HG03025 (cell line): ENCODE data around the gene PDC.
A peak's percentile ranks its signal among the peaks of the same experiment; 100 is the strongest.
"Not testable (repeated sequence)": the region's sequence is repeated elsewhere in the genome, so short reads cannot be mapped to it uniquely, and the experiment has no call there.

Source experiments
- ATAC-seq: cut with Tn5 transposase; IDR thresholded peaks from one replicate; pipeline ENCODE4 v1.9.1; 2021; ENCODE audit warnings: mild to moderate bottlenecking, moderate library complexity; ENCODE audit not compliant: unreplicated experiment, low FRiP score

The PDC gene

GRCh38 chr1:186473047-186473446, 12.1 kb upstream of the PDC start:
- no peak for ATAC-seq

GRCh38 chr1:186465946-186466345, 5.0 kb upstream of the PDC start:
- no peak for ATAC-seq

GRCh38 chr1:186465491-186465890, 4.6 kb upstream of the PDC start:
- ATAC-seq = not testable (repeated sequence)

GRCh38 chr1:186463926-186464325, 3.0 kb upstream of the PDC start:
- ATAC-seq = no peak

- ATAC-seq = no peak
Observed at GRCh38 chr1:186463511-186463910, 2.6 kb upstream of the PDC start.

- not testable (repeated sequence) for ATAC-seq
Observed at GRCh38 chr1:186459161-186459560, 1.8 kb downstream of the PDC start.

- no peak for ATAC-seq
Observed at GRCh38 chr1:186456729-186457255, 4.1 kb downstream of the PDC start.

- no peak for ATAC-seq
Observed at GRCh38 chr1:186454981-186455380, 5.9 kb downstream of the PDC start.

GRCh38 chr1:186446152-186446551, 14.8 kb downstream of the PDC start:
- no peak for ATAC-seq

GRCh38 chr1:186443638-186444037, 17.3 kb downstream of the PDC start:
- ATAC-seq = no peak

- no peak for ATAC-seq
Observed at GRCh38 chr1:186442651-186443375, 18.1 kb downstream of the PDC start.

GRCh38 chr1:186440584-186440983, 20.3 kb downstream of the PDC start:
- no peak for ATAC-seq

- no peak for ATAC-seq
Observed at GRCh38 chr1:186438567-186438966, 22.3 kb downstream of the PDC start.

- no peak for ATAC-seq
Observed at GRCh38 chr1:186435336-186435735, 25.6 kb downstream of the PDC start.

GRCh38 chr1:186429017-186429416, 31.9 kb downstream of the PDC start:
- ATAC-seq = no peak

- no peak for ATAC-seq
Observed at GRCh38 chr1:186426118-186426517, 34.8 kb downstream of the PDC start.

GRCh38 chr1:186424539-186424938, 36.4 kb downstream of the PDC start:
- ATAC-seq = no peak

GRCh38 chr1:186421446-186421845, 39.5 kb downstream of the PDC start:
- ATAC-seq = no peak

- peak; percentile 98 for ATAC-seq
Observed at GRCh38 chr1:186420923-186421322, 40.0 kb downstream of the PDC start.

GRCh38 chr1:186420311-186420710, 40.6 kb downstream of the PDC start:
- no peak for ATAC-seq

- ATAC-seq = no peak
Observed at GRCh38 chr1:186418503-186418902, 42.4 kb downstream of the PDC start.

GRCh38 chr1:186413319-186413718, 47.6 kb downstream of the PDC start:
- ATAC-seq = no peak
